Measurements from ENCODE around the gene LSR.

LSR gene

GRCh38 chr19:35290381-35291127 lies 41.8 kb downstream of the LSR start:
- no peak for DNase-seq

- no peak for DNase-seq
Observed at GRCh38 chr19:35291259-35291658, 42.5 kb downstream of the LSR start.

GRCh38 chr19:35291916-35292315 lies 43.1 kb downstream of the LSR start, which contains the start of gene MAG:
Gene MAG, plus strand, starts transcription at chr19:35292161. Its CDS starts 3,248 bp downstream, at chr19:35295409.
- no peak for DNase-seq

- DNase-seq: no peak
Observed at GRCh38 chr19:35292421-35293362, 43.9 kb downstream of the LSR start.

- DNase-seq: no peak
Observed at GRCh38 chr19:35293363-35293739, 44.5 kb downstream of the LSR start.

GRCh38 chr19:35293808-35294207 lies 45.0 kb downstream of the LSR start:
- DNase-seq: no peak

GRCh38 chr19:35294328-35294727 lies 45.5 kb downstream of the LSR start:
- no peak for DNase-seq

GRCh38 chr19:35294859-35295791 lies 46.3 kb downstream of the LSR start:
- no peak for DNase-seq

GRCh38 chr19:35295792-35296462 lies 47.1 kb downstream of the LSR start:
- DNase-seq: peak; percentile 19

GRCh38 chr19:35296644-35297514 lies 48.1 kb downstream of the LSR start:
- DNase-seq: no peak

GRCh38 chr19:35297515-35297848 lies 48.7 kb downstream of the LSR start:
- DNase-seq: no peak

GRCh38 chr19:35297922-35298321 lies 49.1 kb downstream of the LSR start:
- no peak for DNase-seq

- no peak for DNase-seq
Observed at GRCh38 chr19:35298561-35298972, 49.8 kb downstream of the LSR start.

GRCh38 chr19:35299523-35300338 lies 50.9 kb downstream of the LSR start:
- no peak for DNase-seq

GRCh38 chr19:35300339-35300649 lies 51.5 kb downstream of the LSR start:
- no peak for DNase-seq

- no peak for DNase-seq
Observed at GRCh38 chr19:35301961-35302360, 53.2 kb downstream of the LSR start.

- no peak for DNase-seq
Observed at GRCh38 chr19:35302446-35302845, 53.6 kb downstream of the LSR start.

GRCh38 chr19:35303357-35303915 lies 54.6 kb downstream of the LSR start:
- no peak for DNase-seq

GRCh38 chr19:35304036-35304435 lies 55.2 kb downstream of the LSR start:
- DNase-seq: no peak

- no peak for DNase-seq
Observed at GRCh38 chr19:35305181-35305580, 56.4 kb downstream of the LSR start.

Measured in stimulated activated CD4-positive, alpha-beta T cell treated with anti-CD3 and anti-CD28 coated beads, Interleukin-12 subunit alpha, Interleukin-12 subunit beta, amount 100 ng/mL, for 4 hours (primary cell).